Bronchial epithelial cell (primary cell): Measurements from ENCODE around the gene CACNA1S. TPM values are rescaled to one million over a fixed set of nuclear protein-coding genes. Genes with fewer than 3 reads are reported as not detected.

Experiments used
- DNase-seq: peaks from one replicate; pipeline ENCODE4 v3.0.0-alpha.2; 2010; ENCODE audit warnings: low read depth
- FAIRE-seq: peaks from 2 replicates; lab custom pipeline; 2011; peaks lifted over from hg19 to GRCh38; lab: Jason Lieb, UNC
- H3K27me3 ChIP-seq: 2 replicates; pipeline ENCODE4 v1.5.1; 2011; ENCODE audit warnings: low read length; ENCODE audit not compliant: control insufficient read depth, insufficient read depth
- H3K36me3 ChIP-seq: 2 replicates; pipeline ENCODE4 v1.5.1; 2011; ENCODE audit warnings: low read length; ENCODE audit not compliant: control insufficient read depth, insufficient read depth
- H3K4me3 ChIP-seq: 2 replicates; pipeline ENCODE4 v1.5.1; 2011; ENCODE audit warnings: mild to moderate bottlenecking, low read depth, low read length, control low read depth
- CTCF ChIP-seq: IDR thresholded peaks from 2 replicates; pipeline ENCODE4 v1.5.1; 2011; ENCODE audit warnings: mild to moderate bottlenecking, moderate library complexity, low read length, control low read depth, inconsistent platforms; ENCODE audit not compliant: insufficient read depth, severe bottlenecking
- total RNA-seq: library from RNA; depleted of rRNA; stranded (reverse); fragments of >200 nt; gene quantifications from 2 replicates; pipeline ENCODE4 v1.2.1, GENCODE V29; 2014

Gene CACNA1S
- total RNA-seq, 1 donor from 2014 or later: not detected

- Histone ChIP-seq H3K36me3 (no peaks in the 10 kb centered on the region), H3K27me3 (peaks cover 2% of the 10 kb centered on the region), H3K4me3 (no peak overlapping the region)
- TF ChIP-seq CTCF: no peak
- no peak for FAIRE-seq
- DNase-seq: no peak
These were observed 2.1 kb downstream of the CACNA1S start for GRCh38 chr1:201110138-201110537.

GRCh38 chr1:201109651-201110050 lies 2.6 kb downstream of the CACNA1S start:
- TF ChIP-seq CTCF: no peak
- H3K27me3 ChIP-seq: peaks cover 2% of the 10 kb centered on the region
- H3K36me3 ChIP-seq: no peaks in the 10 kb centered on the region
- DNase-seq (no peak), FAIRE-seq (no peak)
- no peak overlapping the region for H3K4me3 ChIP-seq

- DNase-seq: no peak
- Histone ChIP-seq H3K27me3 (peaks cover 2% of the 10 kb centered on the region), H3K4me3 (no peak overlapping the region), H3K36me3 (no peaks in the 10 kb centered on the region)
- TF ChIP-seq CTCF: no peak
- no peak for FAIRE-seq
These were observed 3.6 kb downstream of the CACNA1S start for GRCh38 chr1:201108614-201109013.

GRCh38 chr1:201105688-201106087 lies 6.5 kb downstream of the CACNA1S start:
- DNase-seq (no peak), FAIRE-seq (no peak)
- H3K27me3 ChIP-seq: peaks cover 2% of the 10 kb centered on the region
- H3K36me3 ChIP-seq: no peaks in the 10 kb centered on the region
- TF ChIP-seq CTCF: no peak
- H3K4me3 ChIP-seq: no peak overlapping the region

- DNase-seq (no peak), FAIRE-seq (no peak)
- no peak overlapping the region for H3K4me3 ChIP-seq
- H3K36me3 ChIP-seq: no peaks in the 10 kb centered on the region
- TF ChIP-seq CTCF: no peak
- H3K27me3 ChIP-seq: no peaks in the 10 kb centered on the region
These were observed 8.1 kb downstream of the CACNA1S start for GRCh38 chr1:201104141-201104540.

- FAIRE-seq (no peak), DNase-seq (no peak)
- TF ChIP-seq CTCF: no peak
- Histone ChIP-seq H3K4me3 (no peak overlapping the region), H3K36me3 (no peaks in the 10 kb centered on the region), H3K27me3 (no peaks in the 10 kb centered on the region)
These were observed 8.6 kb downstream of the CACNA1S start for GRCh38 chr1:201103666-201104065.
